SK-N-MC (cell line): ENCODE data around the gene TBL3.
A peak's percentile ranks its signal among the peaks of the same experiment; 100 is the strongest.

Experiments used
- DNase-seq: peaks from one replicate; pipeline ENCODE4 v3.0.0-alpha.2; 2011; ENCODE audit warnings: low read depth, low spot score
- H3K27ac ChIP-seq: fragments of 200-600 bp; sonication (generic); 2 replicates; pipeline ENCODE4 v1.5.1; 2016; ENCODE audit warnings: mixed run types
- H3K36me3 ChIP-seq: fragments of 200-600 bp; sonication (generic); 2 replicates; pipeline ENCODE4 v1.6.1; 2017; ENCODE audit warnings: antibody characterized with exemption, low read length, mixed read lengths; ENCODE audit not compliant: insufficient read depth
- H3K4me3 ChIP-seq: fragments of 200-600 bp; sonication (generic); 2 replicates; pipeline ENCODE4 v1.5.1; 2016
- H3K9ac ChIP-seq: fragments of 200-600 bp; sonication (generic); 2 replicates; pipeline ENCODE4 v1.8.0; 2017; ENCODE audit warnings: mixed run types, mixed read lengths; ENCODE audit not compliant: insufficient read length
- H3K9me3 ChIP-seq: fragments of 200-600 bp; sonication (generic); 2 replicates; pipeline ENCODE4 v1.6.1; 2017; ENCODE audit warnings: low read depth, mild to moderate bottlenecking, antibody characterized with exemption, low read length, moderate library complexity, mixed read lengths
- EZH2 ChIP-seq: fragments of 200-600 bp; sonication (generic); IDR thresholded peaks from one replicate; pipeline ENCODE4 v1.6.1; 2017; ENCODE audit warnings: antibody characterized with exemption
- FOXP2 ChIP-seq: optimal IDR thresholded peaks from 2 replicates; pipeline ENCODE3; 2011; ENCODE audit warnings: mild to moderate bottlenecking, moderate library complexity; ENCODE audit not compliant: insufficient read depth; ENCODE audit errors: extremely low read length, control extremely low read depth
- POLR2AphosphoS5 ChIP-seq: IDR thresholded peaks from 2 replicates; pipeline ENCODE4 v1.6.1; 2012; ENCODE audit warnings: mild to moderate bottlenecking, low read depth, low read length, borderline replicate concordance

TBL3 gene

GRCh38 chr16:2022723-2023091 is 50.9 kb downstream of the TBL3 start:
- Histone ChIP-seq H3K9me3 (no peaks in the 10 kb centered on the region), H3K27ac (0 out of 2 replicates have a peak overlapping the region, but pooled peaks have one; percentile 31), H3K9ac (no peak overlapping the region), H3K36me3 (no peaks in the 10 kb centered on the region), H3K4me3 (peak overlapping the region; percentile 60)
- no peak for TF ChIP-seq EZH2
- no peak for TF ChIP-seq FOXP2
- no peak; the same call in 1 of the 2 replicates for TF ChIP-seq POLR2AphosphoS5
- no peak for DNase-seq

- Histone ChIP-seq H3K4me3 (peak overlapping the region; percentile 60), H3K27ac (0 out of 2 replicates have a peak overlapping the region, but pooled peaks have one; percentile 31), H3K9ac (no peak overlapping the region), H3K36me3 (no peaks in the 10 kb centered on the region), H3K9me3 (no peaks in the 10 kb centered on the region)
- DNase-seq, result no peak
- no peak for TF ChIP-seq EZH2
- TF ChIP-seq POLR2AphosphoS5, result peak; percentile 65
Observed at GRCh38 chr16:2023092-2024031, 51.5 kb downstream of the TBL3 start.

- DNase-seq, result no peak
- Histone ChIP-seq H3K27ac (no peak overlapping the region), H3K36me3 (no peaks in the 10 kb centered on the region), H3K9ac (no peak overlapping the region), H3K4me3 (no peak overlapping the region), H3K9me3 (no peaks in the 10 kb centered on the region)
- TF ChIP-seq EZH2, result no peak
Observed at GRCh38 chr16:2024032-2024420, 52.2 kb downstream of the TBL3 start.

- Histone ChIP-seq H3K9me3 (no peaks in the 10 kb centered on the region), H3K9ac (no peak overlapping the region), H3K36me3 (no peaks in the 10 kb centered on the region), H3K27ac (no peak overlapping the region), H3K4me3 (no peak overlapping the region)
- TF ChIP-seq FOXP2 (no peak), EZH2 (no peak), POLR2AphosphoS5 (no peak)
- no peak for DNase-seq
Observed at GRCh38 chr16:2025251-2025650, 53.4 kb downstream of the TBL3 start.

- H3K4me3 ChIP-seq, result peak overlapping the region; percentile 69
- DNase-seq, result no peak
- no peak overlapping the region for H3K27ac ChIP-seq
- no peaks in the 10 kb centered on the region for H3K9me3 ChIP-seq
- no peak overlapping the region for H3K9ac ChIP-seq
- TF ChIP-seq FOXP2 (no peak), EZH2 (no peak), POLR2AphosphoS5 (no peak)
- H3K36me3 ChIP-seq, result no peaks in the 10 kb centered on the region
Observed at GRCh38 chr16:2025878-2026460, 54.1 kb downstream of the TBL3 start.

- H3K9me3 ChIP-seq, result no peaks in the 10 kb centered on the region
- TF ChIP-seq FOXP2 (no peak), EZH2 (no peak), POLR2AphosphoS5 (no peak)
- no peak for DNase-seq
- H3K9ac ChIP-seq, result peak within 1 kb of the TSS; percentile 49
- H3K36me3 ChIP-seq, result no peaks in the 10 kb centered on the region
- H3K27ac ChIP-seq, result no peak within 1 kb of the TSS
- peak within 1 kb of the TSS; percentile 78 for H3K4me3 ChIP-seq
Observed at GRCh38 chr16:2026461-2027023, 54.7 kb downstream of the TBL3 start, which contains the start of gene NHERF2. Gene NHERF2 (plus strand): TSS chr16:2026902. CDS start chr16:2027006, 104 bp downstream.

GRCh38 chr16:2027024-2028010 is 55.5 kb downstream of the TBL3 start:
- no peak overlapping the region for H3K27ac ChIP-seq
- no peaks in the 10 kb centered on the region for H3K36me3 ChIP-seq
- peak overlapping the region; percentile 78 for H3K4me3 ChIP-seq
- no peak for DNase-seq
- TF ChIP-seq EZH2 (no peak), FOXP2 (no peak), POLR2AphosphoS5 (no peak)
- H3K9me3 ChIP-seq, result no peaks in the 10 kb centered on the region
- peak overlapping the region; percentile 49 for H3K9ac ChIP-seq

GRCh38 chr16:2028146-2028545 is 56.3 kb downstream of the TBL3 start:
- Histone ChIP-seq H3K4me3 (peak overlapping the region; percentile 78), H3K9ac (no peak overlapping the region), H3K27ac (no peak overlapping the region), H3K36me3 (no peaks in the 10 kb centered on the region), H3K9me3 (no peaks in the 10 kb centered on the region)
- no peak for DNase-seq
- TF ChIP-seq POLR2AphosphoS5, result no peak
- no peak for TF ChIP-seq FOXP2
- TF ChIP-seq EZH2, result no peak
